HG03196 (cell line): ENCODE results near the gene MAN1C1.

Source experiments
- ATAC-seq: cut with Tn5 transposase; IDR thresholded peaks from one replicate; pipeline ENCODE4 v1.9.1; 2021; ENCODE audit not compliant: unreplicated experiment

The MAN1C1 gene

DNA sequence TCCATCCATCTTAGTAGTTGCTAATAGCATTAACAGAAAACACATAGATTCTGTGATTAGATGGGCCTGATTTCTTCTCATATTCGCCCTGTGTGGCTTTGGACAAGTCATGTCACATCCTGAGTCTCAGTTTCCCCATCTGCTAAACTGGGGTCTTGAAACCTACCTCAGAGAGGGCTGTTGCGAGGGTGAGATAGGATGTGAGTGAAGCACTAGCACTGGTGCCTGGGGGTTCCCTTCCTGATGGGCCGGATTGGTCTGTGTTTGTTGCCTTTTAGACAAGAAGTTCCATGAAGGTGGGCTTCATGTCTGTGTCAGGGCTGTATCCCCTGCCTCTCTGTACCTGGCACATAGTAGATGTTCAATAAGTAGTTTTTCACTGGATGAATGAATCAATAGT lies 3.5 kb upstream of the MAN1C1 start:
- no peak for ATAC-seq

DNA sequence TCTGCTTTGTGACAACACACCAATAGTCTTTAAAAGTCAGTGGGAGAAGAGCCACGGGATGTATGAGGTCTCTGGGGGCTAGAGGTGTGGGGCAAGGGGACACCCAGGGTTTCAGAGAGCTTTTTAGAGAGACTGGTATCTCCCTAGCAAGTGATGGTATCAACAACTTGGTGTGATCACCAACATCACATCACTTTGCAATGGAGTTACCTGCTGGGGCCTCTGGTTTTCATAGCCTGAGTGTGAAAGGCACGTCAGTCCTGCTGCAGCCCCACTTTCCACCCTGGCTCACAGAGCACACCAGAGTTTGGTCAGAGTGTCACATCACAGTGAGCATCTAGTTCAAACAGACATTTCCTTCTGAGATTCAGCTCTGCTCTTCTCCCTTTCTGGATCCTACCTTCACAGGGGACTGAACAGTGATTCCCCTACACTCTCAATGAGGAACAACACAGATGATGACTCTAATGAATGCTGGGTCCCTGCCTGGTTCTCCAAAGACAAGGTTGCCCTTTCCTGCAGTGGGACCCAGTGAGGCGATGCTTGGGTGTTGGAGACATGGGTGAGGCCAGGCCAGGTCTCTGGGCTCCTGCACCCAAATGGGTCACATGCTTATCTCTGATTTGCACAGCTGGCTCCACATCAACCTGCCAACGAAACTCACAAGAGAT lies 2.0 kb upstream of the MAN1C1 start:
- ATAC-seq: no peak

GRCh38 chr1:25615172-25615541 lies 1.4 kb upstream of the MAN1C1 start:
- ATAC-seq: no peak

GRCh38 chr1:25615563-25616094 lies 962 bp upstream of the MAN1C1 start:
- no peak for ATAC-seq

- ATAC-seq: no peak
Observed at GRCh38 chr1:25616987-25617624, 515 bp downstream of the MAN1C1 start.

- no peak for ATAC-seq
Observed at GRCh38 chr1:25617625-25618432, 1.2 kb downstream of the MAN1C1 start.

DNA sequence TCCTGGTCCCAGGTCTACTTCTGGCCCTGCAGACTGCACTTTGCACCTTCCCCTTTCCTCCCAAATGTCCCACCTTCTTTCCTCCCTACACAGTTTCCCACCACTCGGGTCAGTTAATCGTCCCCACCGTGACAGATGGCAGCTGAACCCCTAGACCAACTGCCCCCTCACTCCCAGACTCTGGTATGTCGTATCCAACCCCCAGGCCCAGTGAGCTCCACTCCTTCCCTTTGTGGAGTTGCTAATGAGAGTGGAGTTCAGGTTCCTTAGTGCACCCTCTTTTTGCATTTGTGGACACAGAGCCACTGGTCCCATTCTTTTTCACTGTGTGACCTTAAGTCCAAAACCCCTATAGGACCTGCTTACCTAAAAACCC lies 1.8 kb downstream of the MAN1C1 start:
- ATAC-seq: no peak

DNA sequence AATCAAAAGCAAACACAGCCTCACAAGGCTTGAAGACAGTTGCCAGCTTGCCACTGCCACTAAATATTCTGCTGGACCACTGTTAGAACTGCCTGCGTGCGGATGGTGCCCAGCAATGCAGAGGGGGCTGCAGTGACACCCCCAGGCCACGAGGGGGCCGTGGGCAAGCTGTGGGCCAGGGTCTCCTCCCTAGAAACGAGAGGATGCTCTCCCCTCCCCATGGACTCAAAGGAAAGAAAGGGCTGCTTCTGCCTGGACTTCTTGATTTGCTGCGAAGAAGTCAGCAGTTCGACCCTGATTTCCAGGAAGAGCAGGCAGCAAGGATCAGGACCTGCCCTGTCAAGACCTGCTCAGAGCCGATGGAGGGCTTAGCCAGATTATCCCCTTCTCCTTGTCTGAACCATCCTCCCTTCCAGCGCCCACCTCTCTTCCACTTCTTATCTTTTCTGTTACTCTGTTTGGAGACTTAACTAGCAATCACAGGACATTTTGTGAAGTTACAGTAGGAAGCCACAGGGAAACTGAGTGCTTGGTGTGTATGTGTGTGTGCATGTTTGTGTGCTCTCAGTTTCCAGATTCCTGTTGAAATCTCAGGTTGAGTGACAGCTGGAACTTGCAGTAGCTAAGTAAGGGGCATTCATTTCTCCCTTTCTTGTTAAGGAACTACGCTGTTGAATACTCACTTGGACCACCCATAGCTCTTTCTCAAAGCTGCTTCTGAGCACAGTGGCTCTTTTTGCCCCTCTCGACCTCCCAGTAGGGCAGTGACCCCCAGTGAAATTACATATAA lies 2.7 kb downstream of the MAN1C1 start:
- ATAC-seq: no peak

DNA sequence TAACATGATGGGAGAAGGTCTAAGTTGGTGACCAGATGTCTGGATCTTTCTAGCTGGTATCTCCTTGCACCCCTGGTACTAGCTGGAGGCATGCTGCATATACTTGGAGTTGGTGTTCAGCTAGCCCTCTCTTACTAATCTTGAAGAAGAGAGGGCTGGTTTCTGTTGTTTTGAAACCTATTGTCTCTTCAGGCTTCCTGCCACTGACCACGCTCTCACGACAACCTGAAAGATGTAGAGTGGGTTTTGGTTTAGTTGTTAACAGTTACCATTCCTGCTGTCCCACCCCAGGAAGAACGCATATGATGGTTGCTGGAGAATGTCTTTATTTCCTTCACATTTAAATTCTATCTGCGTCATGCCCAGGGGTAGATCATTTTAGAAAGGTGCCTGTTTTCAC lies 3.6 kb downstream of the MAN1C1 start:
- no peak for ATAC-seq

GRCh38 chr1:25620701-25621350 lies 4.2 kb downstream of the MAN1C1 start:
- no peak for ATAC-seq

GRCh38 chr1:25621876-25622275 lies 5.3 kb downstream of the MAN1C1 start:
- no peak for ATAC-seq

DNA sequence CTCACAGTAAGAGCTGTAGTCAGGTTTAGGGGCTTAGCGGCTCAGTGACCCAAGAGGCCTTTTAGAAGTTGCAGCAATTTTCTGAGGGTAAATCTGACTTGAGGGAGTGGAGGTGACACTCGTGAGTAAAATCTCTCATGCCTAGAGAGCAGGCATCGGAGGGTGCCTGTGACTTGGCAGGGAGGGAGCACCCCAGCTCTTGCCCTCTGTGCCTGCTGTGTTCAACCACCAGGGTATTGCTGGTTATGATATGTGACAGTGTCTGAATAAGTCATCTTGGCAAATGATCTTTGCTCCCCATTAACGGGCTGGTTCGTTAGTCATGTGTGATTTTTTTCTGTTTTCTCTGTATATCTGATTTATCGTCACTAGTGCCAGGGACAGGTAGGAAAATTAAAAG lies 5.9 kb downstream of the MAN1C1 start:
- no peak for ATAC-seq

DNA sequence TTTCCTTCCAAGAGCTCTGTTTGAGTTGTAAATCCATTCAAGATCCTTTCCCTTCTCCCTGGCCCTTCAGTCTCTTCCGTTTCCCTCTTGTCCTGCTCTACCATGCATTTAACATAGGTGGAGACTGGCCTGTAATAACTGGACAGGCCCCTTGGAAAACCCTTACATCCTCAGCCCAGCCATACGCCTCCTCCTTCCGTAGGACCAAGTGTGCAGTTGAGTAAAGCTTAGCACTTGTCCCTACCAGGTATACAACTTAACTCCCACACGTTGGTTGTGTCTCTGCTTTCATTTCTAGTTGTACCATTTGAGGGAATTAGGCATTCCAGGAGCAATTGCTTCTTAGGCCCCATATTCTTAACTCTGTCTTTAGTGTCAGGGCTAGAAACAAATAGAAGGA lies 6.4 kb downstream of the MAN1C1 start:
- no peak for ATAC-seq

- ATAC-seq: no peak
Observed at GRCh38 chr1:25623731-25624130, 7.1 kb downstream of the MAN1C1 start.

DNA sequence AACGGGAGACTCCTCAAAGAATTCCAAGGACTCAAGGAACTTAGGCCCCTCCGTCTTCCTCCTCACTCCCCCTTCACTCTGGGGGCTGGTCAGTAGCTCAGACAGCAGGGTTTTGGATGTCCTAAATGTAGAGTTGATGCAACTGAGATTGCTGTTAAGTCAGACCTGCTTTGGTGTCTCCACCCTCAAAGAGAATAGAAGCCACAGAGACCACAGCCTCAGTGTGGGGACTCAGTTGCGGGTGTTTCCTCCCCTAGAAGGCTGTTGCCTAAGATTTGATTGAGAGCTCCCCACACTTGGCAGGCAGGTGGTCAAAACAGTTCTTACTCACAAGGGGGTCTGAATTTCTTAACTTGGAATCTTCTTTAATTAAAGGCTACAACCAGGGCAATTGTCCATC lies 7.6 kb downstream of the MAN1C1 start:
- no peak for ATAC-seq

GRCh38 chr1:25624604-25625003 lies 8.0 kb downstream of the MAN1C1 start:
- ATAC-seq: no peak

- ATAC-seq: no peak
Observed at GRCh38 chr1:25626018-25626417, 9.4 kb downstream of the MAN1C1 start.

DNA sequence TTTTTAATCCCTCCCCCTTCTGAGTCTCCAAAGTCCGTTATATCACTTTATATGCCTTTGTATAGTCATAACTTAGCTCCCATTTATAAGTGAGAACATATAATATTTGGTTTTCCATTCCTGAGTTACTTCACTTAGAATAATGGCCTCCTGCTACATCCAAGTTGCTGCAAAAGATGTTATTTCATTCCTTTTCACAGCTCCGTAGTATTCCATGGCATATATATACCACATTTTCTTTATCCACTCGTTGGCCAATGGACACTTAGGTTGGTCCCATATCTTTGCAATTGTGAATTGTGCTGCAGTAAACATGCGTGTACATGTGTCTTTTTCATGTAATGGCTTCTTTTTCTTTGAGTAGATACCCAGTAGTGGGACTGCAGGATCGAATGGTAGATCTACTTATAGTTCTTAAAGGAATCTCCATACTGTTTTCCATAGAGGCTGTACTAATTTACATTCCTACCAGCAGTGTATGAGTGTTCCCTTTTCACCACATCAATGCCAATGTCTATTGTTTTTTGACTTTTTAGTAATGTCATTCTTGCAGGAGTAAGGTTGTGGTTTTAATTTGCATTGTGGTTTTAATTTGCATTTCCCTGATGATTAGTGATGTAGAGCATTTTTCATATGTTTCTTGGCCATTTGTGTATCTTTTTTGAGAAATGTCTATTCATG lies 12.3 kb downstream of the MAN1C1 start:
- no peak for ATAC-seq

DNA sequence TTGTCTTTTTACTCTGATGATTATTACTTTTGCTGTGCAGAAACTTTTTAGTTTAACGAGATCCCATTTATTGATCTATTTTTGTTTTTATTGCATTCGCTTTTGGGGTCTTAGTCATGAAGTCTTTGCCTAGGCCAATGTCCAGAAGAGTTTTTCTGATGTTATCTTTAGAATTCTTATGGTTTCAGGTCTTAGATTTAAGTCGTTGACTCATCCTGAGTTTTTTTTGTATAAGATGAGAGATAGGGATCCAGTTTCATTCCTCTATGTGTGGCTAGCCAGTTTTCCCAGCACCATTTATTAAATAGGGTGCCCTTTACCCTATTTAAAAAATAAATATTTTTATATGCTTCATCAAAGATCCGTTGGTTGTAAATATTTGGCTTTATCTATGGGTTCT lies 13.2 kb downstream of the MAN1C1 start:
- ATAC-seq: no peak
